SK-N-SH (cell line): ENCODE results near the gene HHIPL1. TPM values are rescaled to one million over a fixed set of nuclear protein-coding genes. Genes with fewer than 3 reads are reported as not detected.
A peak's percentile ranks its signal among the peaks of the same experiment; 100 is the strongest.

ENCODE experiments used
- CTCF ChIA-PET: fragments of 300-600, 350-600 bp; formaldehyde crosslinking; extraction: SDS; loops from one replicate; lab custom pipeline; 2021; lab: Yijun Ruan, JAX
- POLR2A ChIA-PET: fragments of 350-600 bp; sonication (Branson Sonifier 250); formaldehyde crosslinking; extraction: SDS; loops from one replicate; lab custom pipeline; 2020; ENCODE audit warnings: antibody characterized with exemption, inconsistent platforms; lab: Yijun Ruan, JAX
- DNase-seq: peaks from one replicate; pipeline ENCODE4 v3.0.0; 2012
- H2AFZ ChIP-seq: fragments of 200-600 bp; sonication (generic); 2 replicates; pipeline ENCODE4 v1.8.1; 2016; ENCODE audit warnings: antibody characterized with exemption, mild to moderate bottlenecking, low read depth
- H3F3A ChIP-seq: fragments of 200-600 bp; sonication (generic); replicated peaks from 2 replicates; pipeline ENCODE3; 2016; ENCODE audit warnings: antibody characterized with exemption, mild to moderate bottlenecking; ENCODE audit not compliant: insufficient read depth
- H3K27ac ChIP-seq, 2 experiments: fragments of 200-500 bp in 1 of 2; fragments of 200-600 bp in 1 of 2; sonication (Bioruptor generic) in 1 of 2; sonication (generic), shearing (Covaris generic) in 1 of 2; 2 replicates each; pipeline versions ENCODE4 v1.5.1 to v1.6.1; 2014 to 2016; ENCODE audit warnings: low read depth in 2 of 2, inconsistent platforms in 1 of 2, low read length in 1 of 2, mild to moderate bottlenecking in 1 of 2, mixed read lengths in 1 of 2
- H3K27me3 ChIP-seq: fragments of 200-600 bp; sonication (generic), shearing (Covaris generic); 2 replicates; pipeline ENCODE4 v1.6.1; 2016; ENCODE audit warnings: mixed run types; ENCODE audit not compliant: insufficient read depth
- H3K36me3 ChIP-seq, 2 experiments: fragments of 200-500 bp in 1 of 2; fragments of 200-600 bp in 1 of 2; sonication (Bioruptor generic) in 1 of 2; sonication (generic) in 1 of 2; replicated peaks in 1 of 2; 2 replicates each; pipeline versions ENCODE3 to v1.5.1; 2014 to 2016; ENCODE audit warnings: low read length in 1 of 2, mild to moderate bottlenecking in 1 of 2; ENCODE audit not compliant: insufficient read depth in 2 of 2, control insufficient read depth in 1 of 2
- H3K4me1 ChIP-seq, 2 experiments: fragments of 200-500 bp in 1 of 2; fragments of 200-600 bp in 1 of 2; sonication (Bioruptor generic) in 1 of 2; sonication (generic), shearing (Covaris generic) in 1 of 2; 2 replicates each; pipeline versions ENCODE4 v1.5.1 to v1.6.1; 2014 to 2016; ENCODE audit warnings: low read depth in 1 of 2, low read length in 1 of 2, mixed run types in 1 of 2; ENCODE audit not compliant: insufficient read depth in 2 of 2, control insufficient read depth in 1 of 2
- H3K4me2 ChIP-seq: fragments of 200-600 bp; sonication (generic), shearing (Covaris generic); 2 replicates; pipeline ENCODE4 v1.6.1; 2017; ENCODE audit warnings: mixed run types
- H3K4me3 ChIP-seq, 2 experiments: fragments of 200-500 bp in 1 of 2; fragments of 200-600 bp in 1 of 2; sonication (Bioruptor generic) in 1 of 2; sonication (generic), shearing (Covaris generic) in 1 of 2; 2 replicates each; pipeline versions ENCODE4 v1.5.1 to v1.8.1; 2014 to 2016; ENCODE audit warnings: low read depth in 2 of 2, inconsistent platforms in 1 of 2, low read length in 1 of 2, mild to moderate bottlenecking in 1 of 2, mixed read lengths in 1 of 2, moderate library complexity in 1 of 2
- H3K79me2 ChIP-seq: fragments of 200-600 bp; sonication (generic); 2 replicates; pipeline ENCODE4 v1.8.1; 2017; ENCODE audit warnings: mild to moderate bottlenecking; ENCODE audit not compliant: insufficient read depth
- H3K9ac ChIP-seq: fragments of 200-600 bp; sonication (generic); 2 replicates; pipeline ENCODE4 v1.6.1; 2017; ENCODE audit warnings: mixed run types
- H3K9me2 ChIP-seq: fragments of 200-600 bp; sonication (generic); 2 replicates; pipeline ENCODE4 v1.6.1; 2017; ENCODE audit warnings: mixed run types
- H3K9me3 ChIP-seq: fragments of 200-600 bp; sonication (generic); 2 replicates; pipeline ENCODE4 v1.6.1; 2017; ENCODE audit warnings: mixed run types, mild to moderate bottlenecking, moderate library complexity
- H4K20me1 ChIP-seq: fragments of 200-600 bp; sonication (generic); 2 replicates; pipeline ENCODE4 v1.6.1; 2017; ENCODE audit warnings: mild to moderate bottlenecking, mixed run types; ENCODE audit not compliant: insufficient read depth
- CTCF ChIP-seq: fragments of 200-600 bp; sonication (generic); IDR thresholded peaks from 2 replicates; pipeline ENCODE4 v1.6.1; 2017; ENCODE audit warnings: antibody characterized with exemption, mild to moderate bottlenecking, moderate library complexity
- ELF1 ChIP-seq: IDR thresholded peaks from 2 replicates; pipeline ENCODE4 v1.4.0; 2012
- EZH2phosphoT487 ChIP-seq: fragments of 200-600 bp; sonication (generic); IDR thresholded peaks from 2 replicates; pipeline ENCODE4 v1.6.1; 2017; ENCODE audit warnings: low read depth, mixed run types, mild to moderate bottlenecking, antibody characterized with exemption, moderate library complexity, borderline replicate concordance
- FOXM1 ChIP-seq: IDR thresholded peaks from 2 replicates; pipeline ENCODE4 v1.4.0; 2012; ENCODE audit warnings: low read depth, mild to moderate bottlenecking
- GATA2 ChIP-seq: sonication (generic); formaldehyde crosslinking; IDR thresholded peaks from 2 replicates; pipeline ENCODE4 v1.5.0; 2020; ENCODE audit warnings: mild to moderate bottlenecking, missing genetic modification reagents
- IRF3 ChIP-seq: fragments of 150-350 bp; IDR thresholded peaks from 2 replicates; pipeline ENCODE4 v1.6.1; 2016; ENCODE audit warnings: mild to moderate bottlenecking, low read depth, low read length
- PBX3 ChIP-seq: IDR thresholded peaks from 2 replicates; pipeline ENCODE4; 2012
- POLR2AphosphoS5 ChIP-seq: IDR thresholded peaks from 2 replicates; pipeline ENCODE4 v1.6.1; 2012; ENCODE audit warnings: low read depth, low read length
- SMC3 ChIP-seq: IDR thresholded peaks from 2 replicates; pipeline ENCODE4 v1.6.1; 2012; ENCODE audit warnings: low read depth, low read length, improper control_type of control experiment
- TCF12 ChIP-seq: IDR thresholded peaks from 2 replicates; pipeline ENCODE4 v1.4.0; 2012
- YY1 ChIP-seq: IDR thresholded peaks from 2 replicates; pipeline ENCODE4 v1.4.0; 2012; ENCODE audit warnings: low read depth, mild to moderate bottlenecking
- ZBTB33 ChIP-seq: IDR thresholded peaks from 2 replicates; pipeline ENCODE4 v1.4.0; 2012; ENCODE audit warnings: low read depth, borderline replicate concordance
- WGBS: methylation state at CpG from one replicate; pipeline ENCODE4 v1.1.6; 2017; ENCODE audit warnings: low lambda C conversion rate; 5-methylcytosine and 5-hydroxymethylcytosine counted together
- polyA plus RNA-seq, 3 experiments: library from polyadenylated mRNA; depleted of rRNA; stranded (reverse); fragments of >200 nt; gene quantifications; 2 replicates each; pipeline ENCODE4 v1.2.3, GENCODE V29; 2012

Gene HHIPL1
- polyA plus RNA-seq, 1 of the 3 experiments (the other 2 are of a cell fraction): 0.02 TPM

- TF ChIP-seq CTCF: peak; percentile 96
- no peak for TF ChIP-seq GATA2
- TF ChIP-seq YY1: no peak
- TF ChIP-seq FOXM1: no peak
- TF ChIP-seq TCF12: no peak
- no peak for TF ChIP-seq POLR2AphosphoS5
- TF ChIP-seq IRF3: no peak
- no peak for TF ChIP-seq EZH2phosphoT487
Observed at GRCh38 chr14:99628887-99629618, 15.9 kb upstream of the HHIPL1 start (continued).

GRCh38 chr14:99630202-99630601 is 14.7 kb upstream of the HHIPL1 start:
- Histone ChIP-seq H3K36me3 (no peaks in the 10 kb centered on the region), H3K9me2 (no peaks in the 10 kb centered on the region), H3K79me2 (no peaks in the 10 kb centered on the region), H3K4me1 (peaks cover 0 to 28% of the 10 kb centered on the region in 2 experiments; a peak in 2 of 4 replicates), H3K27ac (no peak overlapping the region), H2AFZ (no peak overlapping the region), H3K9ac (no peak overlapping the region), H3F3A (no peaks in the 10 kb centered on the region), H4K20me1 (no peaks in the 10 kb centered on the region), H3K27me3 (no peaks in the 10 kb centered on the region), H3K4me3 (no peak overlapping the region), H3K9me3 (no peaks in the 10 kb centered on the region), H3K4me2 (no peak overlapping the region)
- 66% methylated on average over 7 of the region's 8 CpGs for WGBS
- DNase-seq: no peak
- ChIA-PET CTCF (interaction anchor here (0.7 to 3.3 kb wide), 6 partner anchors 12 to 153 kb away, joined by 3 to 20 read pairs (median 4); no protein-coding TSS in a partner anchor), POLR2A (no interaction called here)
- TF ChIP-seq ZBTB33 (no peak), ELF1 (no peak), IRF3 (no peak), PBX3 (no peak), TCF12 (no peak), SMC3 (no peak)
